GM21515 (cell line): ENCODE measurements around the gene COL16A1.

Experiments
- ATAC-seq: cut with Tn5 transposase; IDR thresholded peaks from one replicate; pipeline ENCODE4 v1.9.1; 2021; ENCODE audit not compliant: unreplicated experiment

The COL16A1 gene

DNA sequence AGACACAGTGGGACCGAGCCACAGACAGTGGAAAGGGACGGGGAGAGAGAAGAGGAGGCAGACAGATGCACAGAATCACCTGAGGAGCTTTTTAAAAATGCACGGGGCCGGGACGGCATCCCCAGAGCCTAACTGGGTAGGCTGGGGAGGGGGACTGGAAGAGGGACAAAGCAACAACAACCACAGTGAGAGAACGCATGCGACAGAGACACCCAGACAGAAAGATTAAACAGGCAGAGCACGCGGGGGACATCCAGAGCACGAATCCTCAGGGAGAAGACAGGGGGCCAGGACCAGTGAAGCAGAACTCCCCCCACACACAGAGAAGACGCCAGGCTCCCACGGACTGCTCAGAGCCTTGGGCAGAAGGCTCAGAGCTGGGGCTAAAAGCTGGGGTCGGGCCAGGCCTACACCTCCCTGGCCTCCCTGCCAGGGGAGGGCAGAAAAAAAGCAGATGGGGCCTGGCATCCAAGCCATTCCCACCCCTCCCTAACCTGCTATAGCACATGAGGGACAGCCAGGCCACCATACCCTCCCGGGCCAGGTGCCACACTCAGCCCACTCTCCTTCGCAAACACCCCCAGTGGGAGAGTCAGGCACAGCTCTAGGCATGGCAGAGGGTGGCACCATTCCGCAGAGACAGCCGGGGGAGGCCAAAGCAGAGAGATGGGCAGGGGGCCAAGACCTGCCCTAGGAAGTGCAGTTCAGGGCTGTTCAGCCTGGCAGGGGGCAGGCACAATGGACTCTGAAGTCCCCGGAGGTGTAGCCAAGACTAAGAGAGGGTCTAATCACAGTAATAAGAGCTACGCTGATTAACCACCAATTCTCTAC is 29.8 kb upstream of the COL16A1 start:
- no peak for ATAC-seq

GRCh38 chr1:31732751-31733289 is 29.0 kb upstream of the COL16A1 start:
- ATAC-seq = no peak

DNA sequence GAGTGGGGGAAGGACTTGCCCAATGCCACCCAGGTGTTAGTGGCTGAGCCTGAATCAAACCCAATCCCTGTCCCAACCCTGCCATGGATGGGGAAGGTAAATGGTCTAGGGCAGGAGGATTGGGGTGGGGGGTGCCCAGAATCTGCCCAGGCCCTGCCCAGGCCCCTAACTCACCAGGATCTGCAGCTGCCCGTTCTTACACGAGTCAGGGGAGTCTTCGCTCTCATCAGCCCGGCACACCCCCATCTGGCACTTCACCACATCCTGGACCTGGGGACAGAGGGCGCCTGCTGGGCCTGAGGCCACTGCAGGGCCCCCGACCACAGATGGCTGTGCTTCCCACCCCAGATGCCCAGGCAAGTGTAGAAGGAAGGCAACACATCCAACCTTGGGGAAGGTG is 28.5 kb upstream of the COL16A1 start:
- no peak for ATAC-seq

GRCh38 chr1:31731049-31731565 is 27.3 kb upstream of the COL16A1 start:
- ATAC-seq = no peak

- no peak for ATAC-seq
Observed at GRCh38 chr1:31730336-31731048, 26.7 kb upstream of the COL16A1 start.

- no peak for ATAC-seq
Observed at GRCh38 chr1:31727849-31728248, 24.0 kb upstream of the COL16A1 start.

- no peak for ATAC-seq
Observed at GRCh38 chr1:31727195-31727594, 23.4 kb upstream of the COL16A1 start.

GRCh38 chr1:31726715-31727114 is 22.9 kb upstream of the COL16A1 start:
- ATAC-seq = no peak

DNA sequence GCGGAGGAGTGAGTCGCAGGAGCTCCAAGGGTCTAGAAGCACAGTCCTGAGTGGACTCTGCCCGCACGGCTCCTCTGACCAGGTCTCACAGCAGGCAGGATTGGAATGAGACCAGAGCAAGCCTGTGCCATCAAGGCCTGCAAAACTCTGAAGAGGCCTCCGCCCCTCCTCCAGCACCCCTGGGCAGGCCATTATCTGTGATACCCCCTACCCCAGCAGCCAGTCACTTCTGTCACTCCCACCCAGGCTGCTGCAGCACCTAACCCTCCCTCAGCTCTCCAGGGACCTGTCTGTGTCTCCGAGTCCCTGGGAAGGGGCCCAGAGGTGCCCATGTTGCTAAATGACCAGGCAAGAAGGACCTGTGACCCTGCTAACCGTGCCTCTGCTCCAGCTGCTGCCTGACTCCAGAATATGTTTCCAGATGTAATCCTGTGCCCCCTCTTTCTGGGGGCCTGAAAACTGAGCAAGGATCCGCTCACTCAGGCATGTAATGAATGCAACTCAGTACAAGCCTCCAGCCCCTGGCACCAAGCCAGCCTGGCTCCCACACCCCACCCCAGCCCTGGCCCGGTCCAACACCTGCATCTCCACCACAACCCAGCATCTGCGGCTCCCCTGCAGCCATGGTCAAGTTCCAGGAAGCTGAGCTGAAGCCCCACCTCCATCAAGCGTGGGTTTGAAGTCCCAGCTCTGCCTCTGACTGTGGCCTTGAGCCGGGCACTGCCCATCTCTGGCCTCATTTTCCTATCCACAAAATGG is 22.1 kb upstream of the COL16A1 start:
- no peak for ATAC-seq

DNA sequence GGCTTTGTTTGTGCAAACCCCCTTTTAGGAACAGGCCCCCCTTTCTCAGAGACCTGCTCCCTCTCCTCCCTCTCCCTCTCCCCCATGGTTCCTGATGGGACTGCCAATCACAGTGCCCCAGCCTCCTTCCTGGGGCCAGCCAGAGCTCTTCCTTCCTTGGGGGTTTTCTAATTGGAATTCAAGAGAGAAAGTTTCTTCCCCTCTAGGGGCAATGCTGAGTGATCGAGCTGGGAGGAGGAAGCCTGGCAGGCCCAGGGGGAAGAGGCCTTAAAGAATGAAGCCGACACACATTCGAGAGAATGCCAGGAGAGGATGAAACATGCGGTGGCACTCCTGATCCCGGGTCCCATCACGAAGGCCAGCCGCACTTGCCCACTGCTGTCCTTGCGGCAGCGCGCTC is 21.3 kb upstream of the COL16A1 start:
- no peak for ATAC-seq

DNA sequence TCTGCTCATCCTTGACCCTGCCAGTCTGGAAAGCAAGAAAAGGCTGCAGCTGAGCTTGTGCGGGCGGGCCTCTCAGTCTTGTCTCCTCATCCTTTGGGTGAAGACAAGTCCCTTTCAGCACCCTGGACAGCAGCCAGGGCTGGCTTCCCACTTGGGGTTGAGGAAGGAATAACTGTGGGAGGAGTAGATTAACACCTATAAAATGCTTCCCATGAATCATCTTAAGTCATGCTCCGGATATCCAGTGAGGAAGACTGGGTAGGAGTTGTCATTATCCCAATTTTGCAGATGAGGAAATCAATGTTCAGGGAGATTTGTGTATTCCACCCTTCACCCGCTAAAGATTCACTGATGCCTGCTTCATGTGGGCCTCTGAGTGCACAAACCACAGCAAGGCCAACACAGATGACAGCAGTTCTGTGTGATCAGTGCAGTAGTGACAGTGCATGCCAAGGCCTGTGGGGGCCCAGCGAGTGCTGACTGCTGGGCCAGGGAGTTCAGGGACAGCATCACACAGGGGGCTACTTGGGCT is 20.1 kb upstream of the COL16A1 start:
- no peak for ATAC-seq

DNA sequence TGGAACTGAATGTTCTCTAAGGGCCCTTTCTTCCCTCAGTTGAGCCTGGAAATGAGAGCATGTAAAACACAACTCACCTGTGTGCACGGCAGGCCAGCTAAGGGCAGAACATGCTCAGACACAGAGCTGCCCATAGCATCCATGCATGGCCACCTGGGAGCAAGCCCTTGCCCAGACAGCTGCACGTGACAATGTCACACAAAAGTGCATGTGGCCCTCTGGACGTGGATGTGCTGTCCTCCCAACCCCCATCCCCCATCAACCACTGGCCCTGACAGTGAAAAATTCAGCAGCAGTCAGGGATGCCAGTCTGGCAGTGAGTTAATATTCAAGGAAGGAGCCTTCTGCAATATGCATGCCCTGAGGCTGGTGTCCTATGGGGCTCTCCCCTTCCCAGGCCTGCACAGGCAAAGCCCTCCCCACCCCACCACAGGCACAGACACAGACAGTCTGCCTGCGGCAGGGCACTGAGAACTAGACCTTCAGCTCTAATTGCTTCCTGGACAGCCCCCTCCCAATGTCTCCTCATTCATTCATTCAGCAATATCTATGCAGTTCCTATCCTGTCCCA is 14.6 kb upstream of the COL16A1 start:
- no peak for ATAC-seq

- ATAC-seq = no peak
Observed at GRCh38 chr1:31717341-31717740, 13.5 kb upstream of the COL16A1 start.

DNA sequence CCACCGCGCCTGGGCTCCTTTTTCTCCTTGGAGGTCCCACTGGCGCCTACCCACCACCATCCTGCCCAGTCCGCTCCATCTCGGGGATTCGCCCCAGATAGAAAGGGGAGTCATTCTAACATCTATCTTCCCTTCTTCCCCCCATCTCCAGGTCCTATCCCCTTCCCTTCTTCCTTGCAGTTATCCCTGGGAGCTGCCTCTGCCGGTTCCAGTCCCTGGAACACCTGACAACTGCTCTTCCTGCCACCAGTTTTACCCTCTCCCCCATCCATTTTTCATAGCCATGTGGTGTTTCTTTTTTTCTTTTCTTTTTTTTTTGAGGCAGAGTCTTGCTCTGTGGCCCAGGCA is 12.0 kb upstream of the COL16A1 start:
- ATAC-seq = no peak

GRCh38 chr1:31715087-31715872 is 11.5 kb upstream of the COL16A1 start:
- ATAC-seq = no peak

DNA sequence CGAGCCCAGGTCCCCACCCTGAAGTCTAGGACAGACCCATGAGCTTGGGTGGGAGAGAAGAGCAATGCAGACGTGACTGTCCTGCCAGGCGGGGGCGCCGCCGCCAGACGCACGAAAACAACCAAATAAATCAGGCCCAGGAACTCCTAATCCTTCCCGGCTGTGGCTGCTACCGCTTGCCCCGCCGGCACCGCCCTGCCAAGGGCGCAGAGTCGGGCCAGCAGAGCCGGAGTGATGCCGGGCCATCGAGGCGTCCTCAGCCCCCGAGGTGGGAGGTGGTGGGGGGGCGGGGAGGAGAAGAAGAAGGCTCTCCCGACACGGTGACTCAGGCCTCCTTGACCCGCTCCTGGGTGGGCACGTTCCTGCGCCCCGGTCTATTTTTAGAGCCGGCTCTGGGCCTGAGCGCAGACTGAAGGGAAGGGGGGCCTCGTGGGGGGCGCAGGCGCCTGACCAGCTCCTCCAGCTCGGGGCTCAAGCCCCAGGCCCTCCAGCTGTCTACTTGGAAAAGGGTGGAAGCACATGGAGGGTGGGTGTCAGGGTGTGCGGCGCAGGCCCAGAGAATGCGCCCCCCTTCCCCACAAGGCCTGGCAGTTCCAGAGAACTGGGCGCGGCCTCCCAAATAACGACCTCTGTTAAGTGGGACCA is 10.7 kb upstream of the COL16A1 start:
- no peak for ATAC-seq

DNA sequence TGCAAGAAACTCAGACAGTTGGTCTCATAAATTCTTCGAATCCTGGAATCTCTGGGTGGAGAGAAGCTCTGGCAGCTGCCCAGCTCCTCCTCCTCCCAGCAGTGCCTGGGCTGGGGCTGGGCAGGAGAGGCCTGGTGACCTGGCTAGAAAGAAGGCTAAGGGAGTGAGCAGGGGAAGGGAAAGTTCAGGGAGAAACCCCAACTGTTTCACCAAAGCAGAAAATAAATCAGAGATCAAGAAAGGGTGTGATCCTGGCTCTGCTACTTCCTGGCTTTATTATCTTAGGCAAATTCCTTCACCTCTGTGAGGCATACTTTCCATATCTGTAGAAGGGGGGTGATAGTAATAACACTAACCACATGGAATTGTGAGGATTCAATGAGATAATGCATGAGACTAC is 8.8 kb upstream of the COL16A1 start:
- ATAC-seq = no peak

GRCh38 chr1:31712068-31712467 is 8.3 kb upstream of the COL16A1 start:
- no peak for ATAC-seq

DNA sequence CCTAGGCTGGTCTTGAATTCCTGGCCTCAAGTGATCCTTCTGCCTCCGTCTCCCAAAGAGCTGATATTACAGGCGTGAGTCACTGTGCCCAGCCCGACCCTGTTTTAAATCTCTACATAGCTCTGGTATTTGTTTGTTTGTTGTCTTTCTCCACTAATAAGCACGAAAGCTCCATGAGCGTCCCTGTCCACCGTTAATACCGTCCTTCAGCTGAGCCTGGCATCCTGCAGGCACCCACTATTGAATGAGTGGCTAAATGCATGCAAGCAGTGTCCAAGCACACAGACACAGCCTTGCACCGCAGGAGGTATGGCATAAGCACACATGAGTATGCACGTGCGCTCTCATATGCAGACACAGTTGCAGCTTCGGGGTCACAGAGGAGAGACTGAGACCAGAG is 4.5 kb upstream of the COL16A1 start:
- no peak for ATAC-seq

GRCh38 chr1:31707711-31708110 is 3.9 kb upstream of the COL16A1 start:
- ATAC-seq = no peak
